ENCODE results near the gene PCBP4.

DNA sequence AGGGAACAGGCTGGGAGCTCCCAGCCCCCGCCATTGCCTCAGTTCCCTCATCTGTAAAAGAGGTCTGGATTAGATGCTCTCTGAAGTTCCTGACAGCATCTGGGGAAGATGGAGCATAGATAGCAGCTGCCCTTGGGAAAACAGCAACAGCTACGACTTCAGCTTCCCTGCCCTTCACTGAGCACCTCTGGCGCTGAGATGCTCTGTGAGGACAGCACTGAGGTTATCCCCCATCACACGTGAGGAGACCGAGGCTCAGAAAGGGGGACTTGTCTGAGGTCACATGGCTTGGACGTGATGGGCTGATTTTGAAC is 39.5 kb upstream of the PCBP4 start:
- TF ChIP-seq, protein P1, sequence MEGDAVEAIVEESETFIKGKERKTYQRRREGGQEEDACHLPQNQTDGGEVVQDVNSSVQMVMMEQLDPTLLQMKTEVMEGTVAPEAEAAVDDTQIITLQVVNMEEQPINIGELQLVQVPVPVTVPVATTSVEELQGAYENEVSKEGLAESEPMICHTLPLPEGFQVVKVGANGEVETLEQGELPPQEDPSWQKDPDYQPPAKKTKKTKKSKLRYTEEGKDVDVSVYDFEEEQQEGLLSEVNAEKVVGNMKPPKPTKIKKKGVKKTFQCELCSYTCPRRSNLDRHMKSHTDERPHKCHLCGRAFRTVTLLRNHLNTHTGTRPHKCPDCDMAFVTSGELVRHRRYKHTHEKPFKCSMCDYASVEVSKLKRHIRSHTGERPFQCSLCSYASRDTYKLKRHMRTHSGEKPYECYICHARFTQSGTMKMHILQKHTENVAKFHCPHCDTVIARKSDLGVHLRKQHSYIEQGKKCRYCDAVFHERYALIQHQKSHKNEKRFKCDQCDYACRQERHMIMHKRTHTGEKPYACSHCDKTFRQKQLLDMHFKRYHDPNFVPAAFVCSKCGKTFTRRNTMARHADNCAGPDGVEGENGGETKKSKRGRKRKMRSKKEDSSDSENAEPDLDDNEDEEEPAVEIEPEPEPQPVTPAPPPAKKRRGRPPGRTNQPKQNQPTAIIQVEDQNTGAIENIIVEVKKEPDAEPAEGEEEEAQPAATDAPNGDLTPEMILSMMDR (IDR thresholded peaks at IDR 0.05): no peak
- no peak for TF ChIP-seq POLR2A (IDR thresholded peaks at IDR 0.05)

Measured in body of pancreas (tissue), 4 donors.